ENCODE results near the gene OGT.
"Not testable (repeated sequence)": the region's sequence is repeated elsewhere in the genome, so short reads cannot be mapped to it uniquely, and the experiment has no call there.

The OGT gene

DNA sequence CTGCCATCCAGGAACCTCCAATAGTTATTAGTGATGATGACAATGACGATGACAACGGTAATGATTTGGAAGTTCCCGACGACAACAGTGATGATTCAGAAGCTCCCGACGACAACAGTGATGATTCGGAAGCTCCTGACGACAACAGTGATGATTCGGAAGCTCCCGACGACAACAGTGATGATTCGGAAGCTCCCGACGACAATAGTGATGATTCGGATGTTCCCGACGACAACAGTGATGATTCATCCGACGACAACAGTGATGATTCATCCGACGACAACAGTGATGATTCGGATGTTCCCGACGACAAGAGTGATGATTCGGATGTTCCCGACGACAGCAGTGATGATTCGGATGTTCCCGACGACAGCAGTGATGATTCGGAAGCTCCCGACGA, 70.7 kb downstream of the OGT start:
- Histone ChIP-seq H3K9ac (ENCODE audit: low read length) (no peak overlapping the region), H3K4me1 (ENCODE audit: control insufficient read depth, low read depth, low read length) (no peaks in the 10 kb centered on the region), H3K9me3 (ENCODE audit: control insufficient read depth, low read depth, low read length) (peaks cover 14% of the 10 kb centered on the region), H3K36me3 (ENCODE audit: control insufficient read depth, low read depth, low read length) (peaks cover 7% of the 10 kb centered on the region), H3K4me3 (ENCODE audit: low read length) (no peak overlapping the region), H3K27me3 (ENCODE audit: control insufficient read depth, insufficient read depth, low read length) (no peaks in the 10 kb centered on the region), H3K27ac (ENCODE audit: low read length) (no peak overlapping the region)

DNA sequence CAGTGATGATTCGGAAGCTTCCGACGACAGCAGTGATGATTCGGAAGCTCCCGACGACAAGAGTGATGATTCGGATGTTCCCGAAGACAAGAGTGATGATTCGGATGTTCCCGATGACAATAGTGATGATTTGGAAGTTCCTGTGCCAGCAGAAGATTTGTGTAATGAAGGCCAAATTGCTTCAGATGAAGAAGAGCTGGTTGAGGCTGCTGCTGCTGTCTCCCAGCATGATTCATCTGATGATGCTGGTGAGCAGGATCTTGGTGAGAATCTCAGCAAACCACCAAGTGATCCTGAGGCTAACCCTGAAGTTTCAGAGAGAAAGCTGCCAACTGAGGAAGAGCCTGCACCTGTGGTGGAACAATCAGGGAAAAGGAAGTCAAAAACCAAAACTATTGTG, 71.2 kb downstream of the OGT start:
- Histone ChIP-seq H3K27ac (ENCODE audit: low read length) (no peak overlapping the region), H3K4me3 (ENCODE audit: low read length) (no peak overlapping the region), H3K27me3 (ENCODE audit: control insufficient read depth, insufficient read depth, low read length) (no peaks in the 10 kb centered on the region), H3K36me3 (ENCODE audit: control insufficient read depth, low read depth, low read length) (peaks cover 11% of the 10 kb centered on the region), H3K4me1 (ENCODE audit: control insufficient read depth, low read depth, low read length) (no peaks in the 10 kb centered on the region), H3K9me3 (ENCODE audit: control insufficient read depth, low read depth, low read length) (peaks cover 16% of the 10 kb centered on the region), H3K9ac (ENCODE audit: low read length) (no peak overlapping the region)

DNA sequence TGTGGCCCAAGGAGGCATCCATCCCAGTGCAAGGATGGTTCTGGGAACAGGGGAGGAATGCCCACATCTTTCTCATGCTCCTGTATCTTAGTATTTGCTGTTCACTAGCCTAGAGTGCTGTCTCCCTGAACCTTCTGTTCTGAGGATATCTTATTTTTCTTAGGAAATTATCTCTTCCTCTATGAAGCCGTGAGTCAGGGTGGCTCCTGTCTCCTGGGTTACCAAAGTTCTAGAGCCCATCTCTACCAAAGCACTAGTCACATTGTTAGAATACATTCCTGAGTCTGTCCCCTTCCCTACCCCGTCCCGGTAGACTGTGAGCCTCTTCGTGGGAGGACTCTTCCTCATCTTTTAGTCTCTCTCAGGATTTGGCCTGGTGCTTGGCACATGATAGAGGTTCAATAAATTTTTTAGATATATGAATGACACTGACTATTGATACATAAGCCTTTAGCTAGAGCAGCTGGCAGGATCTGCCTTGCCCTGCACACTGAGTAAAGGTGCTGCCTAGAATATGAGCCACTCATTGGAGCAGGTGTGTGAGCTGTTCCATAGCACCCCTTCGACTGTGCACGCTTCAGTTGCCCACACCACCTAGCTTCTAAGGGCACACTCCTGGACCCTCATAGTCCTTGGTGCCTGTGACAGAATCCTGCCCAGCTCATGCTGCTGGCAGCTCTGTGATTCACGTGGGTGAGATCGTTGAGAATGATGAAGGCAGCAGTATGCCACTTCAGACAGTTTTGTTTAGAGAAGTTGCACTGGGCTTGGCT, 72.1 kb downstream of the OGT start:
- Histone ChIP-seq H3K4me1 (ENCODE audit: control insufficient read depth, low read depth, low read length) (no peaks in the 10 kb centered on the region), H3K27me3 (ENCODE audit: control insufficient read depth, insufficient read depth, low read length) (no peaks in the 10 kb centered on the region), H3K36me3 (ENCODE audit: control insufficient read depth, low read depth, low read length) (peaks cover 12% of the 10 kb centered on the region), H3K9ac (ENCODE audit: low read length) (no peak overlapping the region), H3K27ac (ENCODE audit: low read length) (no peak overlapping the region), H3K4me3 (ENCODE audit: low read length) (no peak overlapping the region), H3K9me3 (ENCODE audit: control insufficient read depth, low read depth, low read length) (peaks cover 15% of the 10 kb centered on the region)

DNA sequence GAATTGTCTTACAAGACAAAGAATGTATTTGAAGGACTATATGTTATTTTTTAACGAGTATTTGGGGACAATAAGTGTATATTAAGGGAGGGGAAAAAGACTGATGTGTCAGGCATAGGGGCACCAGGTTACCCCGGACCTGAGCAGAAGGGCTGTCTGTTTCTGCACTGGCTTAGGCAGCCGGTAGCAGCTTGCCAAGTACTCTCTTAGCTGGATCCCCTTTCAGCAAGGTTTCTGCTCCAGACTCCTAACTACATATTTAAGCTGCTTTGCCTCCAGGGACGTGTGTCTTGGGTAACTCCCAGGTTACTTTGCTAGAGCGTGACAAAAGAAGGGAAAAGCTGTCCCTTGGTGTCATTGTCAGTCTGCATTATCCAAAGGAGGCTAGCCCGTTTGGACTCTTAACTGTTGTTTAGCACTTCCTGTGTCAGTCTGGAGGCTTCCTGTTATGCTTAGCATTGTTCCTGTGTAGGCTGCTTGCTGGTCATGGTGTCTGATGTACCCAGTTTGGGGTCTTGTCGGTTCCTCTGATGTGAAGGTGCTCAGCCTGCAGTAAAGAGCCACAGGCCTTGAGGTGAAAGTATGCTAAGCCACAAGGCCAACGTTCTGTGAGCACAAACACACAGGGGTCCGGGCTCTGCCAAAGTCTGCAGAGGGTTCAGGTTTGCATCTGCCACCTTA, 73.8 kb downstream of the OGT start:
- Histone ChIP-seq H3K4me3 (ENCODE audit: low read length) (no peak overlapping the region), H3K36me3 (ENCODE audit: control insufficient read depth, low read depth, low read length) (peaks cover 15% of the 10 kb centered on the region), H3K27me3 (ENCODE audit: control insufficient read depth, insufficient read depth, low read length) (no peaks in the 10 kb centered on the region), H3K9ac (ENCODE audit: low read length) (no peak overlapping the region), H3K4me1 (ENCODE audit: control insufficient read depth, low read depth, low read length) (no peaks in the 10 kb centered on the region), H3K9me3 (ENCODE audit: control insufficient read depth, low read depth, low read length) (peaks cover 24% of the 10 kb centered on the region), H3K27ac (ENCODE audit: low read length) (no peak overlapping the region)

DNA sequence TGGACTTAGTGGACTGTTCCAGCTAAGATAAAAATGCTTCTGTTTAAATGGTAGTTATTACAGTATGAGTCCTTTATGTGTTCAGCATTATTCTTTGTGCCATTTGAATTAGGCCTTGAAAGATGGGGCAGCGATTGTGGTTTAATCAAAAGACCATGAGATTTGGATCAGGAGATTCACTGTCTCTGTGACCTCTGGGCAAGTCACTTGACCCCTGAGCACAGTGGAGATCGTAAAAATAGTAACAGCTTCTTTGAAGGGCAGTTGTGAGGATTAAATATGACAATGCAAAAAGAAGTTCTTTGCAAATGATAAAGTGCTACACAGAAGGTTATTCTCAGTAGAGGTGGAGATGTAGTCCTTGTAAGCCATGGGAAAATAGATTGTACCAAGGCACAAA, 74.6 kb downstream of the OGT start:
- no peak overlapping the region for H3K27ac ChIP-seq (ENCODE audit: low read length)
- H3K9me3 ChIP-seq (ENCODE audit: control insufficient read depth, low read depth, low read length): peaks cover 24% of the 10 kb centered on the region
- H3K36me3 ChIP-seq (ENCODE audit: control insufficient read depth, low read depth, low read length): peaks cover 15% of the 10 kb centered on the region
- no peaks in the 10 kb centered on the region for H3K27me3 ChIP-seq (ENCODE audit: control insufficient read depth, insufficient read depth, low read length)
- no peak overlapping the region for H3K9ac ChIP-seq (ENCODE audit: low read length)
- H3K4me1 ChIP-seq (ENCODE audit: control insufficient read depth, low read depth, low read length): no peaks in the 10 kb centered on the region
- no peak overlapping the region for H3K4me3 ChIP-seq (ENCODE audit: low read length)

DNA sequence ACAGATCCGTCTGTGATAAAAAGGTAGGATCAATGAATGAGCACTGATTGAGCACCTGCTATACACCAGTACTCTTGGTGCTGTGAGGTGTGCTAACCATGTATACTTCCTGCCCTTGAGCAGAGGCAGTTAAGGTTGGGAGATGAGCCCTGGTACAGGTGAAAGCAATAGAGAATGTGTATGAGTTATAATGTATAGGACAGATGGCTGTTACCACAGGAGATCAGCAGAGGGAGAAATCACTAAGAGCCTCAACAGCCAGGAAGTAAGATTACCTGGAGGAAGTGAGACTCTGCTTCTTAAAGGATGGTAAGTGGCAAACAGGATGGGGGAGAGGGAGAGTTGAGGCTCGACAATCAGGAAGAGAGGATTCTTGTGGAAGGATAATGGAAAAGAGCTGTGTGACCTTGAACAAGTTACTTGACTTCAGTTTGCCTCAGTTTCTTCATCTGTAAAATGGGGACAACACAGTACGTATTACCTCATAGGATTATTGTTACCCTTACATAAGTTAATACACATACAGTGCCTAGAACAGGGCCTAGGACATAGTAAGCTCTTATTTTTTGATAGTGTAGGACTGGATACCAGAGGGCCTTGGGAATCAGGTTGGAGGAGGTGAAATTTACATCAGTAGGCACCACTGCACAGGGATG, 76.3 kb downstream of the OGT start:
- Histone ChIP-seq H3K27me3 (ENCODE audit: control insufficient read depth, insufficient read depth, low read length) (no peaks in the 10 kb centered on the region), H3K36me3 (ENCODE audit: control insufficient read depth, low read depth, low read length) (peaks cover 15% of the 10 kb centered on the region), H3K9ac (ENCODE audit: low read length) (no peak overlapping the region), H3K27ac (ENCODE audit: low read length) (no peak overlapping the region), H3K9me3 (ENCODE audit: control insufficient read depth, low read depth, low read length) (peaks cover 17% of the 10 kb centered on the region), H3K4me1 (ENCODE audit: control insufficient read depth, low read depth, low read length) (no peaks in the 10 kb centered on the region), H3K4me3 (ENCODE audit: low read length) (no peak overlapping the region)

DNA sequence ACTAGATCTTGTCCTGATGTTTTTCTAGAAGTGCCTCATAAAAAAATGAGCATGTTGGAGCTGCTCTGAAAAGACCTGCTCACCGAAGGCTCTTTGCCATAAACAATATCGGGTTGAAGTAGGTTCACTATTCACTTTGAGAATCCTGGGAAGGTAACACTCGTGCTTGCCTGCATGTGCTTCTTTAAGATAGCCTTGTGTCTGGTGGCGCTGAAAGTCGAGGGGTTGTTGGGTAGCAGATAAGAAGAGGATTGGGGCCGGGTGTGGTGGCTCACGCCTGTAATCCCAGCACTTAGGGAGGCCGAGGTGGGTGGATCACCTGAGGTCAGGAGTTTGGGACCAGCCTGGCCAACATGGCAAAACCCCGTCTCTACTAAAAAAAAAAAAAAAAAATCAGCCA, 78.8 kb downstream of the OGT start:
- not testable (repeated sequence) for H3K27ac ChIP-seq (ENCODE audit: low read length); H3K27me3 ChIP-seq (ENCODE audit: control insufficient read depth, insufficient read depth, low read length); H3K4me1 ChIP-seq (ENCODE audit: control insufficient read depth, low read depth, low read length); H3K4me3 ChIP-seq (ENCODE audit: low read length); H3K36me3 ChIP-seq (ENCODE audit: control insufficient read depth, low read depth, low read length); H3K9ac ChIP-seq (ENCODE audit: low read length)
- peaks cover 17% of the 10 kb centered on the region for H3K9me3 ChIP-seq (ENCODE audit: control insufficient read depth, low read depth, low read length)

DNA sequence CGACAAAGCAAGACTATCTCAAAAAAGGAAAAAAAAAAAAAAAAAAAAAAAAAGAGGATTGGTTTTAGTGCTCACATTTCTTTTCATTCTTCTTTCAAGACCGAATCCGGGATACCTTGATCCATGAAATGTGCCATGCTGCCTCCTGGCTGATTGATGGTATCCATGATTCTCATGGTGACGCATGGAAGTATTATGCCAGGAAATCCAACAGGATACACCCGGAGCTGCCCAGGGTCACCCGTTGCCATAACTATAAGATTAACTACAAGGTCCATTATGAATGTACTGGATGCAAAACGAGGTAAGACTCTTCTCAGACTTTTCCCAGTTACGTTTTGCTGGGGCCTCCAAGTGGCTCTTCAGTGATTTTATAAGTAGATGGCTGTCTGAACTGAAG, 79.4 kb downstream of the OGT start:
- no peak overlapping the region for H3K9ac ChIP-seq (ENCODE audit: low read length)
- no peak overlapping the region for H3K4me3 ChIP-seq (ENCODE audit: low read length)
- no peak overlapping the region for H3K27ac ChIP-seq (ENCODE audit: low read length)
- H3K36me3 ChIP-seq (ENCODE audit: control insufficient read depth, low read depth, low read length): peaks cover 8% of the 10 kb centered on the region
- H3K4me1 ChIP-seq (ENCODE audit: control insufficient read depth, low read depth, low read length): no peaks in the 10 kb centered on the region
- H3K27me3 ChIP-seq (ENCODE audit: control insufficient read depth, insufficient read depth, low read length): no peaks in the 10 kb centered on the region
- peaks cover 17% of the 10 kb centered on the region for H3K9me3 ChIP-seq (ENCODE audit: control insufficient read depth, low read depth, low read length)

DNA sequence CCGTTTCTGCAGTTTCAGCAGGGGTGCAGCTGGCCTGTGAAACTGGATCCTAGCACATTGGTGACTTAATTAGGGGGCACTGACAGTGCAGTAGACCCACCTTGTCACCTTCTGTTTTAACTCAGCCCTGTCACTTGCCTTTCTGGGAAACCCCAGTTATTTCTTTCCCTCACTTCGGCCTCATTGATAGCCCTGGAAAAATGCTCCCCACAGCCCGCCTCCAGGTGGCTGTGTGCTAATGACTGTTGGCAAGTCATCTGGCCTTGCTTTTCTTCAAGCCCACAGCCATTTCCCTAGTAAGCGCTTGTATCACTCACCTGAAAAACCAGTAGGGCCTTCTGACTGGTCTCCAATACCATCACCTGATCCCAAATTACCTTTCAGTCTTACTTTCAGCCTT, 82.2 kb downstream of the OGT start:
- Histone ChIP-seq H3K27me3 (ENCODE audit: control insufficient read depth, insufficient read depth, low read length) (no peaks in the 10 kb centered on the region), H3K4me1 (ENCODE audit: control insufficient read depth, low read depth, low read length) (no peaks in the 10 kb centered on the region), H3K9me3 (ENCODE audit: control insufficient read depth, low read depth, low read length) (peaks cover 13% of the 10 kb centered on the region), H3K9ac (ENCODE audit: low read length) (no peak overlapping the region), H3K4me3 (ENCODE audit: low read length) (no peak overlapping the region), H3K27ac (ENCODE audit: low read length) (no peak overlapping the region), H3K36me3 (ENCODE audit: control insufficient read depth, low read depth, low read length) (peaks cover 4% of the 10 kb centered on the region)

DNA sequence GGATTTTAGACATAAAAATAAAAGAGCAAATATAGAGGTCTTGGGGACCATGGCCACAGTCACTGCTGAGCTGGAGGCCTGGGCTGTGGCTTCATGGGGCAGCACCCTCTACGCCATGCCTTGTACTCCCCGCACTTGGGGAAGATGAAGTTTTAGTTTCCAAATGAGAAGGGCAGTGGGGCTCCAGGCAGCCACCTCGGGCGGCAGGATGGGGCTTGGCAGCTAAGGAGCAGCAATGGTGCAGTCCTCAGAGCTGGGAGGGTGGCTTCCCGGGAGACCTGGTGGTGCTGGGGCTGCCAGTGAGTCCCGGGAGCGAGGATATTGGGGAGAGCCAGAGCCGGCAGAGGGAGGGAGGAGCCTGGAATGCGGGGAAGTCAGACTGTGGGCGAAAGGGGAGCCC, 83.0 kb downstream of the OGT start:
- Histone ChIP-seq H3K36me3 (ENCODE audit: control insufficient read depth, low read depth, low read length) (peaks cover 4% of the 10 kb centered on the region), H3K27me3 (ENCODE audit: control insufficient read depth, insufficient read depth, low read length) (no peaks in the 10 kb centered on the region), H3K4me3 (ENCODE audit: low read length) (no peak overlapping the region), H3K9me3 (ENCODE audit: control insufficient read depth, low read depth, low read length) (peaks cover 16% of the 10 kb centered on the region), H3K27ac (ENCODE audit: low read length) (no peak overlapping the region), H3K9ac (ENCODE audit: low read length) (no peak overlapping the region), H3K4me1 (ENCODE audit: control insufficient read depth, low read depth, low read length) (no peaks in the 10 kb centered on the region)

DNA sequence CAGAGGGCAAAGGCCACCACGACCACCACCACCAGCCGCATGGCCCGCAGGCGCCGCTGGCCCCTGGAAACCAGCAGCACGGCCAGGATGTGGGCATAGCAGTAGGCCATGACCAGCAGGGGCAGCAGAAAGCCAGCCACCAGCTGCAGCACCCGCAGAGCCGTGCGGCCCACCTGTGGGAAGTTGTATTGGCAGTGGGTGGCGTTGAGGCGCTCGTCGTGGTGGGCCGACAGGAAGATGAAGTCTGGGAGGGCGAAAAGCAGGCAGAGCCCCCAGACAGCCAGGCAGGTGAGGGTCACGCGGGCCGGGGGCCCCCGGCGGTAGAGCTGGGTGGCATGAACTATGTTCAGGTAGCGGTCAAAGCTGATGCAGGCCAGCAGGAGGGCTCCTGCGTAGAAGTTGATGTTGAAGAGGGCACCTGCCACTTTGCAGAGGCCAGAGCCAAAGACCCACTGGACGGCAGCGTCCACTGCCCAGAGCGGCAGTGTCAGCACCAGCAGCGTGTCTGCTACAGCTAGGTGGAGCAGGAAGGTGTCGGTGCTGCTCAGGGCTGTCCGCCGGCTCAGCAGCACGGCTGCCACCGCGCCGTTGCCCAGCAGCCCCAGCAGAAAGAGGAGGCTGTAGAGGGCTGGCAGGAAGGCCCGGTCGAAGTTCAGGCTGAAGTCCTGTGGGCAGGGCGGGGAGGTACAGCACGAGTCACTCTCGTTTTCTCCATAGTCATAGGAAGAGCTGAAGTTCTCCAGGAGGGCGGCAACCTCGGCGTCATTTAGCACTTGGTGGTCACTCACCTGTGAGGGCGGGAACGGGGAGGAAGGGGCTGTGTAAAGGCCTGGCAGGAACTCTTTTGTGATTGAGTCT, 84.0 kb downstream of the OGT start:
- Histone ChIP-seq H3K27me3 (ENCODE audit: control insufficient read depth, insufficient read depth, low read length) (no peaks in the 10 kb centered on the region), H3K4me1 (ENCODE audit: control insufficient read depth, low read depth, low read length) (no peaks in the 10 kb centered on the region), H3K4me3 (ENCODE audit: low read length) (no peak overlapping the region), H3K36me3 (ENCODE audit: control insufficient read depth, low read depth, low read length) (no peaks in the 10 kb centered on the region), H3K9ac (ENCODE audit: low read length) (no peak overlapping the region), H3K27ac (ENCODE audit: low read length) (no peak overlapping the region), H3K9me3 (ENCODE audit: control insufficient read depth, low read depth, low read length) (peaks cover 8% of the 10 kb centered on the region)
